ENCODE data around the gene CSF3R. TPM values are rescaled to one million over a fixed set of nuclear protein-coding genes. Genes with fewer than 3 reads are reported as not detected.

CSF3R gene
- total RNA-seq, 2 experiments from 2014 or later: not detected

GRCh38 chr1:36530261-36530660, 47.5 kb upstream of the CSF3R start:
- intact Hi-C loops (cut with micrococcal nuclease; ENCODE audit: unreplicated experiment): no loop called here
- H2AFZ ChIP-seq (ENCODE audit: low read length): no peak overlapping the region
- no peaks in the 10 kb centered on the region for H3K9me2 ChIP-seq (ENCODE audit: insufficient read depth, low read length)
- H3K4me3 ChIP-seq (ENCODE audit: low read depth, low read length, poor library complexity, severe bottlenecking): no peak overlapping the region
- H3K27ac ChIP-seq (ENCODE audit: low read depth, low read length, poor library complexity, severe bottlenecking): no peak overlapping the region
- POLR2A ChIA-PET: no interaction called here
- no peak overlapping the region for H3K4me2 ChIP-seq (ENCODE audit: low read length)
- H3K4me1 ChIP-seq (ENCODE audit: insufficient read depth, low read length, poor library complexity, severe bottlenecking): no peaks in the 10 kb centered on the region
- DNase-seq (ENCODE audit: low spot score): no peak
- no peaks in the 10 kb centered on the region for H3K79me2 ChIP-seq (ENCODE audit: insufficient read depth, low read depth, low read length)
- no peaks in the 10 kb centered on the region for H4K20me1 ChIP-seq (ENCODE audit: insufficient read depth, low read length)
- BruUV-seq (replicated peaks): no TSS peak
- CTCF ChIA-PET (ENCODE audit: unreplicated experiment): interaction anchor here (0.5 kb wide), 1 partner anchor 23 kb away, joined by 3 read pairs; no protein-coding TSS in a partner anchor
- no peak for TF ChIP-seq EZH2phosphoT487 (IDR thresholded peaks at IDR 0.05; ENCODE audit: borderline replicate concordance, low read depth, low read length)
- no peak for TF ChIP-seq CTCF (conservative IDR thresholded peaks at IDR 0.05; ENCODE audit: low read length)
- no peaks in the 10 kb centered on the region for H3K36me3 ChIP-seq (ENCODE audit: insufficient read depth, low read length)
- no peaks in the 10 kb centered on the region for H3K9me3 ChIP-seq (ENCODE audit: low read length)

GRCh38 chr1:36529769-36530260, 47.1 kb upstream of the CSF3R start:
- no peak overlapping the region for H3K4me2 ChIP-seq (ENCODE audit: low read length)
- H2AFZ ChIP-seq (ENCODE audit: low read length): no peak overlapping the region
- H3K4me3 ChIP-seq (ENCODE audit: low read depth, low read length, poor library complexity, severe bottlenecking): no peak overlapping the region
- H3K79me2 ChIP-seq (ENCODE audit: insufficient read depth, low read depth, low read length): no peaks in the 10 kb centered on the region
- intact Hi-C loops (cut with micrococcal nuclease; ENCODE audit: unreplicated experiment): no loop called here
- BruUV-seq (replicated peaks): no TSS peak
- CTCF ChIA-PET (ENCODE audit: unreplicated experiment): interaction anchor here (0.5 kb wide), 1 partner anchor 23 kb away, joined by 3 read pairs; no protein-coding TSS in a partner anchor
- POLR2A ChIA-PET: interaction anchor here (0.6 kb wide), 1 partner anchor 122 kb away, joined by 3 read pairs; no protein-coding TSS in a partner anchor
- TF ChIP-seq CTCF (conservative IDR thresholded peaks at IDR 0.05; ENCODE audit: low read length) (no peak), EZH2phosphoT487 (IDR thresholded peaks at IDR 0.05; ENCODE audit: borderline replicate concordance, low read depth, low read length) (no peak)
- H3K4me1 ChIP-seq (ENCODE audit: insufficient read depth, low read length, poor library complexity, severe bottlenecking): no peaks in the 10 kb centered on the region
- H3K9me2 ChIP-seq (ENCODE audit: insufficient read depth, low read length): no peaks in the 10 kb centered on the region
- no peaks in the 10 kb centered on the region for H3K36me3 ChIP-seq (ENCODE audit: insufficient read depth, low read length)
- no peaks in the 10 kb centered on the region for H3K9me3 ChIP-seq (ENCODE audit: low read length)
- no peak for DNase-seq (ENCODE audit: low spot score)
- no peaks in the 10 kb centered on the region for H4K20me1 ChIP-seq (ENCODE audit: insufficient read depth, low read length)
- no peak overlapping the region for H3K27ac ChIP-seq (ENCODE audit: low read depth, low read length, poor library complexity, severe bottlenecking)

All from OCI-LY7 (cell line).